Endothelial cell (in vitro differentiated cells): ENCODE results near the gene ZFAND3. TPM values are rescaled to one million over a fixed set of nuclear protein-coding genes. Genes with fewer than 3 reads are reported as not detected.

Experiments used
- DNase-seq: peaks from one replicate; pipeline ENCODE4 v3.0.0; 2021; ENCODE audit warnings: low spot score
- H3K27ac Mint-ChIP-seq: one replicate; pipeline ENCODE4 v1.8.0; 2021; ENCODE audit warnings: mixed read lengths, inconsistent platforms; ENCODE audit not compliant: unreplicated experiment
- H3K27me3 Mint-ChIP-seq: one replicate; pipeline ENCODE4 v1.8.0; 2021; ENCODE audit warnings: mild to moderate bottlenecking, moderate library complexity, mixed read lengths, inconsistent platforms; ENCODE audit not compliant: unreplicated experiment
- H3K36me3 Mint-ChIP-seq: one replicate; pipeline ENCODE4 v1.8.0; 2021; ENCODE audit warnings: mild to moderate bottlenecking, low read depth, mixed read lengths, inconsistent platforms; ENCODE audit not compliant: unreplicated experiment
- H3K4me1 Mint-ChIP-seq: one replicate; pipeline ENCODE4 v1.8.0; 2021; ENCODE audit warnings: mild to moderate bottlenecking, mixed read lengths, inconsistent platforms; ENCODE audit not compliant: unreplicated experiment
- H3K4me3 Mint-ChIP-seq: one replicate; pipeline ENCODE4 v1.8.0; 2021; ENCODE audit warnings: mild to moderate bottlenecking, mixed read lengths, inconsistent platforms; ENCODE audit not compliant: unreplicated experiment
- H3K9me3 Mint-ChIP-seq: one replicate; pipeline ENCODE4 v1.8.0; 2021; ENCODE audit warnings: mixed read lengths, inconsistent platforms; ENCODE audit not compliant: unreplicated experiment
- long read RNA-seq: library from polyadenylated mRNA; unstranded; transcript quantifications from one replicate; pipeline ENCODE4 v2.0.0, GENCODE V29; 2020; ENCODE audit not compliant: unreplicated experiment
- total RNA-seq: library from RNA; stranded (reverse); fragmentation: NEBNext Ultra II Directional; extraction: Animal tissue kit (Norgen Biotek cat#: 25700); gene quantifications from one replicate; pipeline ENCODE4 v1.2.1, GENCODE V29; 2021; ENCODE audit not compliant: unreplicated experiment
- TF ChIP-seq, protein P1 (sequence below): fragments of 200-600 bp; sonication (generic); IDR thresholded peaks from one replicate; pipeline ENCODE4 v1.5.0; 2021; ENCODE audit warnings: antibody characterized with exemption; ENCODE audit not compliant: unreplicated experiment

The ZFAND3 gene, protein sequence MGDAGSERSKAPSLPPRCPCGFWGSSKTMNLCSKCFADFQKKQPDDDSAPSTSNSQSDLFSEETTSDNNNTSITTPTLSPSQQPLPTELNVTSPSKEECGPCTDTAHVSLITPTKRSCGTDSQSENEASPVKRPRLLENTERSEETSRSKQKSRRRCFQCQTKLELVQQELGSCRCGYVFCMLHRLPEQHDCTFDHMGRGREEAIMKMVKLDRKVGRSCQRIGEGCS
- total RNA-seq: 96.3 TPM
- long read RNA-seq, transcript ZFAND3-201 (6 exons, 3,366 nt): major isoform, 5 of 8 reads
- long read RNA-seq, partial matches to known transcripts: 0 of 8 reads
- long read RNA-seq, other reads (novel, unspliced or antisense): 2 of 8 reads

DNA sequence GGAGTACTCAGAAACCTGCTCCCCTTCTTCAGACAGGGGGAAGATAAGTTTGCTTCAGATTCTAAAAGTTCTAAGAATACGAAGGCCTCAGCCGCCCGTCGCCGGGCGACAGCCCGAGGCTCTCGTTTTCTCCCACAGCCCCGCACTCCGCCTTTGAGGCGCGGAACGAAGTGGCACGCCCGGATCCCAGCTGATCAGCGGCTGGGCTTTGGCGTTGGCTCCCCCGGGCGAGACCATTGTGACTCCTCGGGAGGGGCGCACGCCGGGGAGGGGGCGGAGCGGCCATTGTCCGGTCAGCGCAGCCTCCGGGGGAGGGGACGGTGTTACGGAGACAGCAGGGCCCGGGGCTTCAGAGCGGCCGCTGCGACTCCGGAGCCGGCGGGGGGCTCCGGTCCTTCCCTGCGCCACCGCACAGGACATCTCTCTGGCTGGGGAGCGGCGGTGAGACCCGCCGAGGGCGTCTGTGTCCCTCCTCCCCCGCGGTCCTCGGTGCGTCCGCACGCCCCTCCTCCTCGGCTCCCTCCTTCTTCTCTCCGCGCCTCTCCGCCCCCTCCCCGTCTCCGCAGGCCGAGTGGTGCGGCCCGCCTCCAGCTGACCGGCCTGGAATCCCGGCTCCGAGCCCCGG lies at the start of gene ZFAND3:
Gene ZFAND3, plus strand, starts transcription at position 551 of the 625 bp plus-strand sequence. CDS start 219 bp downstream, outside the sequence.
- Mint-ChIP-seq H3K9me3 (no peaks in the 10 kb centered on the region), H3K4me1 (peaks cover 47% of the 10 kb centered on the region), H3K27me3 (peaks cover 14% of the 10 kb centered on the region), H3K4me3 (peak within 1 kb of the TSS; percentile 99), H3K36me3 (peaks cover 3% of the 10 kb centered on the region), H3K27ac (peak within 1 kb of the TSS; percentile 99)
- DNase-seq: peak; percentile 99
- TF ChIP-seq, protein P1, sequence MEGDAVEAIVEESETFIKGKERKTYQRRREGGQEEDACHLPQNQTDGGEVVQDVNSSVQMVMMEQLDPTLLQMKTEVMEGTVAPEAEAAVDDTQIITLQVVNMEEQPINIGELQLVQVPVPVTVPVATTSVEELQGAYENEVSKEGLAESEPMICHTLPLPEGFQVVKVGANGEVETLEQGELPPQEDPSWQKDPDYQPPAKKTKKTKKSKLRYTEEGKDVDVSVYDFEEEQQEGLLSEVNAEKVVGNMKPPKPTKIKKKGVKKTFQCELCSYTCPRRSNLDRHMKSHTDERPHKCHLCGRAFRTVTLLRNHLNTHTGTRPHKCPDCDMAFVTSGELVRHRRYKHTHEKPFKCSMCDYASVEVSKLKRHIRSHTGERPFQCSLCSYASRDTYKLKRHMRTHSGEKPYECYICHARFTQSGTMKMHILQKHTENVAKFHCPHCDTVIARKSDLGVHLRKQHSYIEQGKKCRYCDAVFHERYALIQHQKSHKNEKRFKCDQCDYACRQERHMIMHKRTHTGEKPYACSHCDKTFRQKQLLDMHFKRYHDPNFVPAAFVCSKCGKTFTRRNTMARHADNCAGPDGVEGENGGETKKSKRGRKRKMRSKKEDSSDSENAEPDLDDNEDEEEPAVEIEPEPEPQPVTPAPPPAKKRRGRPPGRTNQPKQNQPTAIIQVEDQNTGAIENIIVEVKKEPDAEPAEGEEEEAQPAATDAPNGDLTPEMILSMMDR: no peak

DNA sequence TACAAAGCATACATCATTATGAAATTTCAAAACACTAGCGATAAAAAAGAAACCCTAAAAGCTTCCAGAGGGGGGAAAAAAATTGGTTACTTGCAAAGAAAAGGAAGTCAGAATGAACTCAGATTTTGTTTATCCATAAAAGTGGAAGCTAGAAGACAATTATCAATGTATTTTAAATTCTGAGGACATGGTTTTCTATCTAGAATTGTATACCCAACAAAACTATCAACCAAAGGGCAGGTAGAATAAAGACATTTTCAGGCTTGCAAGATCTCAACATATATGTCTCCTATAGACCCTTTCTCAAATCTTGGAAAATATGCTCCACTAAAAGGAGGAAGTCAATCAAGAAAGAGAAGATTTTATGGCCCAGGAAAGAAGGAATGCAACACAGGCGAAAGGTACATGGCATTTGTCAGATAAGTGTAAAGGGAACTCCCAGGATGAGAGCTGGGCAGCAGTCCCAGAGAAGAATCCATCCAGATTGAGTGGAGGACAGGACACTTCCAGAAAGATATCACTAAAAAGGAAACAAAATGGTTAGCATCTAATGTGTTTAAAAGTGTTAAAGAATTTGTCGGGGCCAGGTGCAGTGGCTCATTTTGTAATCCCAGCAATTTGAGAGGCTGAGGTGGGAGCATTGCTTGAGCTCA lies 45.4 kb upstream of the ZFAND3 start:
- Mint-ChIP-seq H3K36me3 (no peaks in the 10 kb centered on the region), H3K27ac (no peak overlapping the region), H3K4me3 (no peak overlapping the region), H3K27me3 (peaks cover 4% of the 10 kb centered on the region), H3K9me3 (no peaks in the 10 kb centered on the region), H3K4me1 (peaks cover 4% of the 10 kb centered on the region)
- TF ChIP-seq, protein P1: no peak
- DNase-seq: no peak

DNA sequence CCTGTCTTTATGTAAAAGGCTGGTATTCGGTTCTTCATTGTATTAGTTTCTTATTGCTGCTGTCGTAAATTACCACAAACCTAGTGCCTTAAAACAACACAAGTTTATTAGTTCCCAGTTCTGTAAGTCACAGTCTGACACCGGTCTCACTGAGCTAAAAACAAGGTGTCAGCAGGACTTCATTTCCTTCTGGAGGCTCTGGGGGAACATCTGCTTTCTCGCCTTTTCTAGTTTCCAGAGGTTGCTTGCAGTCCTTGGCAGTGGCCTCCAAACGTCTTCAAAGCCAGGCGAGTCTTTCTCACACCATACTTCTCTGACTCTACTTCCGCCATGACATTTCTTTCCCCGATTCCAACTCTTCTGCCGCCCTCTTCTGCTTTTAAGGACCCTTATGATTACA lies 43.0 kb upstream of the ZFAND3 start:
- H3K9me3 Mint-ChIP-seq: no peaks in the 10 kb centered on the region
- DNase-seq: no peak
- TF ChIP-seq, protein P1: no peak
- no peaks in the 10 kb centered on the region for H3K36me3 Mint-ChIP-seq
- no peak overlapping the region for H3K4me3 Mint-ChIP-seq
- peaks cover 4% of the 10 kb centered on the region for H3K4me1 Mint-ChIP-seq
- peaks cover 2% of the 10 kb centered on the region for H3K27me3 Mint-ChIP-seq
- no peak overlapping the region for H3K27ac Mint-ChIP-seq

DNA sequence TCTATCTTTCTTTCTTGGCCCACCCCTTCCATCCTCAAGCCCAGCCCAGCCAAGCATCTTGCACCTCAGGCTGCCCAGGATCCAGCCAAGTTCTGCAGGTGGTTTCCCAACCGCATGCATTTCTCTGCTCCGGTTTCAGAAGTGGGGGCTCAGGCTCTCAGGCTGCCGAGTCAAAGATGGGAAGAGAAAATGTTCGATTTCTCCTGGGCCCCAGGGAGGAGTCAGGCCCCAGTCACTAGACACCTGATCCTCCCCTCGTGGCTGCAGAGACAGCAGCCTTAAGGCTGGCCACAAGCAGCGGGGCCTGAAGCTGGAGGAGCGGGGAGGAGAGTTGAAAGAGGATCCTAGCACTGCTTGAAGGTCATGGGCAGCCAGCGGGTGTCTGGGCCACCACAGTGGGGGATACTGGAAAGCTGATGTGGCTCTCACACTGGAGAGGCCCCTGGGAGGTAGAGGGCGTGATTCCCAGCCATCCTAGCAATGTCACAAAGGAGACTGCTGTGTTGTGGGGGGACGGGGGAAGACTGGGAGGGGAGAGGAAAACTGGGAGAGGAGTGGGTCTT lies 42.2 kb upstream of the ZFAND3 start:
- DNase-seq: no peak
- Mint-ChIP-seq H3K27me3 (peaks cover 2% of the 10 kb centered on the region), H3K4me1 (peaks cover 4% of the 10 kb centered on the region), H3K27ac (no peak overlapping the region), H3K36me3 (no peaks in the 10 kb centered on the region), H3K9me3 (no peaks in the 10 kb centered on the region), H3K4me3 (no peak overlapping the region)
- TF ChIP-seq, protein P1: no peak
